ENCODE results near the gene PRKCH. TPM values are rescaled to one million over a fixed set of nuclear protein-coding genes. Genes with fewer than 3 reads are reported as not detected.

PRKCH gene
- total RNA-seq, 1 experiment from 2014 or later, result 10.3 TPM

DNA sequence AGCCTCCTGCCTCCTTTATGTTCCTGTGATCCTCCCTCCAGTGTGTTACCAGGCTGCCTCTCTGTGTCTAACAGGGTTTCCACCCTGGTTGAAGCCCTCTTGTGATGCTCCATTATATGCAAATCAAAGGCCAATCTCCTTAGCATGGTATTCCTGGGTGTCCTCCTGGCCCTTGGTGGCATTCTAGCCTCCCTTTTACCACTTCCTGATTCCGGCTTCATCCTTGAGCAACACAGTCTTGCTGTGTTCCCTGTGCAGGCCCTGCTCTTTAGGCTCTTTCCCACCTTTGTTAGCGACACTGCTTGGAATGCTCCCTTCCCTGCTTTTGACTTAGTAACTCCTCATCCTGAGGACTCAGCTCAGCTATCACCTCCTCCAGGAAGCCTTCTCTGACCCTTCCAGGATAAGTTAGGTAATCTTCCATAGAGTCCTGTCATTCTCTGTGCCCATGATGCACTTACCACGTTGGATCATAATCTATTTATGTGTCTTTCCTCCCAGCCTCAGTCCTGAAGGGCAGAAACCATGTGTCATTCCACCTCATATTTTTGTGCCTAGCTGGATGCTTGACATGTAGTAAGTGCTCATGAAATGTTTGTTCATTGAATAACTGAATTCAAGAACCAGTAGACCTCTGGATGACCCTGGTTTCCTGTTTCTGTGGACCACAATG lies 37.3 kb downstream of the PRKCH start:
- ChIA-PET POLR2A (no interaction called here), CTCF (interaction anchor here (1.2 kb wide), 1 partner anchor 29 kb away, joined by 3 read pairs; no protein-coding TSS in a partner anchor)
- Mint-ChIP-seq H3K9me3 (peaks cover 4% of the 10 kb centered on the region; the same call in 1 of the 2 replicates), H3K36me3 (no peaks in the 10 kb centered on the region), H3K27me3 (ENCODE audit: low read depth) (no peaks in the 10 kb centered on the region), H3K4me3 (no peak overlapping the region), H3K4me1 (peaks cover 16% of the 10 kb centered on the region), H3K27ac (no peak overlapping the region; the same call in 1 of the 2 replicates)
- TF ChIP-seq, protein P1, sequence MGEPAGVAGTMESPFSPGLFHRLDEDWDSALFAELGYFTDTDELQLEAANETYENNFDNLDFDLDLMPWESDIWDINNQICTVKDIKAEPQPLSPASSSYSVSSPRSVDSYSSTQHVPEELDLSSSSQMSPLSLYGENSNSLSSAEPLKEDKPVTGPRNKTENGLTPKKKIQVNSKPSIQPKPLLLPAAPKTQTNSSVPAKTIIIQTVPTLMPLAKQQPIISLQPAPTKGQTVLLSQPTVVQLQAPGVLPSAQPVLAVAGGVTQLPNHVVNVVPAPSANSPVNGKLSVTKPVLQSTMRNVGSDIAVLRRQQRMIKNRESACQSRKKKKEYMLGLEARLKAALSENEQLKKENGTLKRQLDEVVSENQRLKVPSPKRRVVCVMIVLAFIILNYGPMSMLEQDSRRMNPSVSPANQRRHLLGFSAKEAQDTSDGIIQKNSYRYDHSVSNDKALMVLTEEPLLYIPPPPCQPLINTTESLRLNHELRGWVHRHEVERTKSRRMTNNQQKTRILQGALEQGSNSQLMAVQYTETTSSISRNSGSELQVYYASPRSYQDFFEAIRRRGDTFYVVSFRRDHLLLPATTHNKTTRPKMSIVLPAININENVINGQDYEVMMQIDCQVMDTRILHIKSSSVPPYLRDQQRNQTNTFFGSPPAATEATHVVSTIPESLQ (CRISPR knock-in tag; IDR thresholded peaks at IDR 0.05), result no peak
- TF ChIP-seq ZNF423 (CRISPR knock-in tag; IDR thresholded peaks at IDR 0.05), result no peak
- no peak for TF ChIP-seq PRDM15 (CRISPR knock-in tag; IDR thresholded peaks at IDR 0.05)
- TF ChIP-seq TCF7 (CRISPR knock-in tag; IDR thresholded peaks at IDR 0.05; ENCODE audit: low read depth), result no peak
- TF ChIP-seq NR1H2 (CRISPR knock-in tag; IDR thresholded peaks at IDR 0.05), result no peak
- TF ChIP-seq ZNF263 (CRISPR knock-in tag; IDR thresholded peaks at IDR 0.05; ENCODE audit: low read depth), result no peak
- TF ChIP-seq, protein P2, sequence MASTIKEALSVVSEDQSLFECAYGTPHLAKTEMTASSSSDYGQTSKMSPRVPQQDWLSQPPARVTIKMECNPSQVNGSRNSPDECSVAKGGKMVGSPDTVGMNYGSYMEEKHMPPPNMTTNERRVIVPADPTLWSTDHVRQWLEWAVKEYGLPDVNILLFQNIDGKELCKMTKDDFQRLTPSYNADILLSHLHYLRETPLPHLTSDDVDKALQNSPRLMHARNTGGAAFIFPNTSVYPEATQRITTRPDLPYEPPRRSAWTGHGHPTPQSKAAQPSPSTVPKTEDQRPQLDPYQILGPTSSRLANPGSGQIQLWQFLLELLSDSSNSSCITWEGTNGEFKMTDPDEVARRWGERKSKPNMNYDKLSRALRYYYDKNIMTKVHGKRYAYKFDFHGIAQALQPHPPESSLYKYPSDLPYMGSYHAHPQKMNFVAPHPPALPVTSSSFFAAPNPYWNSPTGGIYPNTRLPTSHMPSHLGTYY (CRISPR knock-in tag; IDR thresholded peaks at IDR 0.05), result no peak
- no peak for TF ChIP-seq FOXK1 (CRISPR knock-in tag; IDR thresholded peaks at IDR 0.05)
- no peak for ATAC-seq
- no peak for DNase-seq (ENCODE audit: low spot score)

GRCh38 chr14:61360796-61361525 lies 39.6 kb downstream of the PRKCH start:
- DNase-seq (ENCODE audit: low spot score) (no peak), ATAC-seq (no peak)
- CTCF ChIA-PET, result no interaction called here
- TF ChIP-seq JUN (CRISPR knock-in tag; IDR thresholded peaks at IDR 0.05), result no peak
- TF ChIP-seq, protein P3, sequence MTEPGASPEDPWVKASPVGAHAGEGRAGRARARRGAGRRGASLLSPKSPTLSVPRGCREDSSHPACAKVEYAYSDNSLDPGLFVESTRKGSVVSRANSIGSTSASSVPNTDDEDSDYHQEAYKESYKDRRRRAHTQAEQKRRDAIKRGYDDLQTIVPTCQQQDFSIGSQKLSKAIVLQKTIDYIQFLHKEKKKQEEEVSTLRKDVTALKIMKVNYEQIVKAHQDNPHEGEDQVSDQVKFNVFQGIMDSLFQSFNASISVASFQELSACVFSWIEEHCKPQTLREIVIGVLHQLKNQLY (CRISPR knock-in tag; IDR thresholded peaks at IDR 0.05), result no peak
- TF ChIP-seq GTF2I (CRISPR knock-in tag; conservative IDR thresholded peaks at IDR 0.05), result no peak
- TF ChIP-seq SP1 (CRISPR knock-in tag; conservative IDR thresholded peaks at IDR 0.05), result no peak
- no peak for TF ChIP-seq E2F1 (CRISPR knock-in tag; IDR thresholded peaks at IDR 0.05)
- TF ChIP-seq ZNF416 (CRISPR knock-in tag; IDR thresholded peaks at IDR 0.05), result no peak
- no peak for TF ChIP-seq MAX (CRISPR knock-in tag; IDR thresholded peaks at IDR 0.05)
- TF ChIP-seq SOX15 (CRISPR knock-in tag; IDR thresholded peaks at IDR 0.05), result no peak
- Mint-ChIP-seq H3K9me3 (peaks cover 4% of the 10 kb centered on the region; the same call in 1 of the 2 replicates), H3K4me3 (no peak overlapping the region), H3K36me3 (no peaks in the 10 kb centered on the region), H3K27me3 (ENCODE audit: low read depth) (no peaks in the 10 kb centered on the region), H3K27ac (no peak overlapping the region), H3K4me1 (peaks cover 11% of the 10 kb centered on the region)
- POLR2A ChIA-PET, result no interaction called here

Measured in WTC11 (cell line).